Smooth muscle cell (in vitro differentiated cells): ENCODE data around the gene CMIP. TPM values are rescaled to one million over a fixed set of nuclear protein-coding genes. Genes with fewer than 3 reads are reported as not detected.

Experiments used
- DNase-seq: peaks from one replicate; lab custom pipeline; 2025; ENCODE audit not compliant: unreplicated experiment; lab: John Stamatoyannopoulos, UW
- H2AFZ ChIP-seq: fragments of 200-600 bp; sonication (generic); 2 replicates; pipeline ENCODE4 v1.6.0; 2016; ENCODE audit warnings: antibody characterized with exemption, low read depth, mild to moderate bottlenecking
- H3F3A ChIP-seq: fragments of 200-600 bp; sonication (generic); 2 replicates; pipeline ENCODE4 v1.6.0; 2017; ENCODE audit warnings: antibody characterized with exemption, low read depth
- H3K27ac ChIP-seq: fragments of 200-600 bp; sonication (generic); 2 replicates; pipeline ENCODE4 v1.5.1; 2016; ENCODE audit warnings: low read depth, mild to moderate bottlenecking
- H3K27me3 ChIP-seq: fragments of 200-600 bp; sonication (generic); 2 replicates; pipeline ENCODE4 v1.6.1; 2016; ENCODE audit warnings: low read depth, mild to moderate bottlenecking
- H3K36me3 ChIP-seq: fragments of 200-600 bp; sonication (generic); 2 replicates; pipeline ENCODE4 v1.5.1; 2016; ENCODE audit warnings: low read depth
- H3K4me1 ChIP-seq: fragments of 200-600 bp; sonication (generic); 2 replicates; pipeline ENCODE4 v1.5.1; 2016; ENCODE audit warnings: low read depth
- H3K4me2 ChIP-seq: fragments of 200-600 bp; sonication (generic); 2 replicates; pipeline ENCODE4 v1.6.0; 2016; ENCODE audit warnings: mild to moderate bottlenecking
- H3K4me3 ChIP-seq: fragments of 200-600 bp; sonication (generic); 2 replicates; pipeline ENCODE4 v1.5.1; 2016; ENCODE audit warnings: mild to moderate bottlenecking
- H3K79me2 ChIP-seq: fragments of 200-600 bp; sonication (generic); 2 replicates; pipeline ENCODE4 v1.6.0; 2016; ENCODE audit warnings: low read depth, mild to moderate bottlenecking
- H3K9ac ChIP-seq: fragments of 200-600 bp; sonication (generic); 2 replicates; pipeline ENCODE4 v1.6.0; 2016; ENCODE audit warnings: low read depth
- H3K9me3 ChIP-seq: fragments of 200-600 bp; sonication (generic); replicated peaks from 2 replicates; pipeline ENCODE4 v1.5.1; 2016; ENCODE audit warnings: low read depth
- H4K20me1 ChIP-seq: fragments of 200-600 bp; sonication (generic); 2 replicates; pipeline ENCODE4 v1.6.0; 2016; ENCODE audit warnings: low read depth
- CTCF ChIP-seq: fragments of 200-600 bp; sonication (generic); IDR thresholded peaks from 2 replicates; pipeline ENCODE4 v1.5.1; 2017; ENCODE audit warnings: borderline replicate concordance, mild to moderate bottlenecking, antibody characterized with exemption; ENCODE audit not compliant: insufficient read depth, poor library complexity, severe bottlenecking
- WGBS: methylation state at CpG from one replicate; pipeline ENCODE4 v1.1.7; 2016; ENCODE audit warnings: low lambda C conversion rate; 5-methylcytosine and 5-hydroxymethylcytosine counted together
- polyA plus RNA-seq: library from polyadenylated mRNA; unstranded; fragments of >200 nt; fragmentation: Nextera tagmentation; extraction: Ambion mirVana; gene quantifications from 2 replicates; pipeline ENCODE4 v1.2.1, GENCODE V29; 2016
- total RNA-seq: library from RNA; depleted of rRNA; stranded (reverse); fragments of >200 nt; gene quantifications from 2 replicates; pipeline ENCODE4 v1.2.3, GENCODE V29; 2014

CMIP gene
- total and polyA plus RNA-seq, 2 experiments from 2014 or later: 2.5 to 44.5 TPM

GRCh38 chr16:81551821-81552304, 107.3 kb downstream of the CMIP start:
- peaks cover 5% of the 10 kb centered on the region for H3F3A ChIP-seq
- H2AFZ ChIP-seq: no peak overlapping the region
- H3K4me2 ChIP-seq: peak overlapping the region; percentile 51
- 56% methylated on average over 11 of the region's 11 CpGs for WGBS
- DNase-seq: no peak
- H3K9me3 ChIP-seq: no peaks in the 10 kb centered on the region
- H3K79me2 ChIP-seq: peaks cover 74% of the 10 kb centered on the region
- peak overlapping the region; percentile 99 for H3K27ac ChIP-seq
- H3K27me3 ChIP-seq: no peaks in the 10 kb centered on the region
- TF ChIP-seq CTCF: no peak
- peaks cover 36% of the 10 kb centered on the region for H4K20me1 ChIP-seq
- no peak overlapping the region for H3K4me3 ChIP-seq
- H3K36me3 ChIP-seq: no peaks in the 10 kb centered on the region
- peak overlapping the region; percentile 93 for H3K9ac ChIP-seq
- H3K4me1 ChIP-seq: peaks cover 11% of the 10 kb centered on the region

GRCh38 chr16:81552743-81553079, 108.1 kb downstream of the CMIP start:
- peak overlapping the region; percentile 99 for H3K27ac ChIP-seq
- no peak for DNase-seq
- peak overlapping the region; percentile 51 for H3K4me2 ChIP-seq
- H4K20me1 ChIP-seq: peaks cover 35% of the 10 kb centered on the region
- no peak overlapping the region for H2AFZ ChIP-seq
- no peaks in the 10 kb centered on the region for H3K9me3 ChIP-seq
- whole genome bisulfite sequencing: 7% methylated on average over 1 of the region's 1 CpG
- no peak for TF ChIP-seq CTCF
- H3K4me1 ChIP-seq: peaks cover 11% of the 10 kb centered on the region
- H3K36me3 ChIP-seq: no peaks in the 10 kb centered on the region
- H3K4me3 ChIP-seq: no peak overlapping the region
- peaks cover 78% of the 10 kb centered on the region for H3K79me2 ChIP-seq
- peaks cover 5% of the 10 kb centered on the region for H3F3A ChIP-seq
- H3K27me3 ChIP-seq: no peaks in the 10 kb centered on the region
- H3K9ac ChIP-seq: peak overlapping the region; percentile 93

- H3K79me2 ChIP-seq: peaks cover 81% of the 10 kb centered on the region
- no peak for DNase-seq
- peak overlapping the region; percentile 99 for H3K27ac ChIP-seq
- 60% methylated on average over 22 of the region's 22 CpGs for WGBS
- peak overlapping the region; percentile 93 for H3K9ac ChIP-seq
- no peak for TF ChIP-seq CTCF
- H3K4me2 ChIP-seq: peak overlapping the region; percentile 51
- H3K4me3 ChIP-seq: no peak overlapping the region
- no peaks in the 10 kb centered on the region for H3K36me3 ChIP-seq
- no peaks in the 10 kb centered on the region for H3K9me3 ChIP-seq
- peaks cover 36% of the 10 kb centered on the region for H4K20me1 ChIP-seq
- H2AFZ ChIP-seq: no peak overlapping the region
- H3K27me3 ChIP-seq: no peaks in the 10 kb centered on the region
- H3K4me1 ChIP-seq: peaks cover 11% of the 10 kb centered on the region
- H3F3A ChIP-seq: peaks cover 5% of the 10 kb centered on the region
Measured at GRCh38 chr16:81553080-81553813, 108.6 kb downstream of the CMIP start.
